IMR-90 (cell line): ENCODE results near the gene DCAKD.

ENCODE experiments used
- CEBPB ChIP-seq: IDR thresholded peaks from 2 replicates; pipeline ENCODE4 v1.6.1; 2012; ENCODE audit warnings: low read depth, low read length, improper control_type of control experiment
- MAFK ChIP-seq: IDR thresholded peaks from 2 replicates; pipeline ENCODE4 v1.6.1; 2012; ENCODE audit warnings: low read depth, low read length, improper control_type of control experiment
- POLR2A ChIP-seq: IDR thresholded peaks from 2 replicates; pipeline ENCODE4 v1.6.1; 2012; ENCODE audit warnings: mild to moderate bottlenecking, low read depth, low read length
- TF ChIP-seq, protein P1 (sequence below): fragments of 150-350 bp; IDR thresholded peaks from 2 replicates; pipeline ENCODE4 v1.6.1; 2017; ENCODE audit warnings: mild to moderate bottlenecking, antibody characterized with exemption, low read length, low read depth

GRCh38 chr17:45016823-45017222 lies 34.6 kb downstream of the DCAKD start:
- TF ChIP-seq POLR2A, result no peak
- TF ChIP-seq CEBPB, result no peak
- TF ChIP-seq, protein P1, sequence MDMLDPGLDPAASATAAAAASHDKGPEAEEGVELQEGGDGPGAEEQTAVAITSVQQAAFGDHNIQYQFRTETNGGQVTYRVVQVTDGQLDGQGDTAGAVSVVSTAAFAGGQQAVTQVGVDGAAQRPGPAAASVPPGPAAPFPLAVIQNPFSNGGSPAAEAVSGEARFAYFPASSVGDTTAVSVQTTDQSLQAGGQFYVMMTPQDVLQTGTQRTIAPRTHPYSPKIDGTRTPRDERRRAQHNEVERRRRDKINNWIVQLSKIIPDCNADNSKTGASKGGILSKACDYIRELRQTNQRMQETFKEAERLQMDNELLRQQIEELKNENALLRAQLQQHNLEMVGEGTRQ, result no peak
- no peak for TF ChIP-seq MAFK
